H1 (cell line): ENCODE data around the gene PDZRN4. TPM values are rescaled to one million over a fixed set of nuclear protein-coding genes. Genes with fewer than 3 reads are reported as not detected.

Source experiments
- CTCF ChIA-PET: fragments of 300-600 bp; sonication (Branson Sonifier 250); formaldehyde crosslinking; loops from one replicate; lab custom pipeline; 2021; ENCODE audit not compliant: partially characterized antibody; lab: Charles Lee
- POLR2A ChIA-PET: fragments of 300-600 bp; sonication (Branson Sonifier 250); formaldehyde crosslinking; loops from one replicate; lab custom pipeline; 2021; ENCODE audit warnings: inconsistent platforms; ENCODE audit not compliant: partially characterized antibody; lab: Charles Lee
- DNase-seq, 2 experiments: peaks; one replicate each; pipeline versions ENCODE4 v3.0.0 to v3.0.0-alpha.2; 2010 to 2022; ENCODE audit warnings: low spot score in 2 of 2, low read depth in 1 of 2, mixed read lengths in 1 of 2
- FAIRE-seq: peaks from 2 replicates; lab custom pipeline; 2011; peaks lifted over from hg19 to GRCh38; lab: Jason Lieb, UNC
- H2AFZ ChIP-seq: 2 replicates; pipeline ENCODE4 v1.8.1; 2012; ENCODE audit warnings: low read length, inconsistent platforms
- H2AK5ac ChIP-seq: 2 replicates; pipeline ENCODE4 v1.6.1; 2013; ENCODE audit warnings: low read depth, low read length
- H2BK120ac ChIP-seq: replicated peaks from 2 replicates; pipeline ENCODE3; 2013; ENCODE audit warnings: low read depth, low read length, inconsistent platforms
- H2BK12ac ChIP-seq: 2 replicates; pipeline ENCODE4 v1.6.1; 2013; ENCODE audit warnings: low read depth, low read length
- H2BK15ac ChIP-seq: 2 replicates; pipeline ENCODE4 v1.6.1; 2013; ENCODE audit warnings: low read length
- H2BK20ac ChIP-seq: 2 replicates; pipeline ENCODE4 v1.6.1; 2013; ENCODE audit warnings: low read length
- H2BK5ac ChIP-seq: 2 replicates; pipeline ENCODE4 v1.6.1; 2013; ENCODE audit warnings: low read depth, low read length
- H3K14ac ChIP-seq: 2 replicates; pipeline ENCODE4 v1.6.1; 2013; ENCODE audit warnings: inconsistent platforms; ENCODE audit not compliant: insufficient read length
- H3K18ac ChIP-seq: 2 replicates; pipeline ENCODE4 v1.6.1; 2013; ENCODE audit warnings: low read length; ENCODE audit errors: extremely low read depth
- H3K23ac ChIP-seq: 2 replicates; pipeline ENCODE4 v1.6.1; 2013; ENCODE audit warnings: inconsistent platforms; ENCODE audit not compliant: insufficient read length
- H3K23me2 ChIP-seq: 2 replicates; pipeline ENCODE4 v1.6.1; 2013; ENCODE audit warnings: low read depth, low read length
- H3K27ac ChIP-seq: 2 replicates; pipeline ENCODE4 v1.6.1; 2011; ENCODE audit warnings: low read depth, low read length, inconsistent platforms
- H3K27me3 ChIP-seq, 4 experiments: replicated peaks in 1 of 4; 1 replicate in 1 of 4; 2 replicates in 3 of 4; pipeline versions ENCODE4 v1.6.1 to v1.8.1; 2011 to 2013; ENCODE audit warnings: low read length in 3 of 4, mild to moderate bottlenecking in 3 of 4, inconsistent platforms in 2 of 4, mixed read lengths in 2 of 4, moderate library complexity in 1 of 4; ENCODE audit not compliant: control insufficient read depth in 3 of 4, insufficient read depth in 3 of 4; ENCODE audit errors: extremely low read depth in 1 of 4
- H3K36me3 ChIP-seq, 4 experiments: 2 replicates each; pipeline versions ENCODE4 v1.6.1 to v1.8.1; 2011 to 2013; ENCODE audit warnings: mild to moderate bottlenecking in 4 of 4, low read length in 3 of 4, moderate library complexity in 2 of 4, control low read depth in 1 of 4, inconsistent platforms in 1 of 4; ENCODE audit not compliant: insufficient read depth in 4 of 4, control insufficient read depth in 2 of 4
- H3K4ac ChIP-seq: replicated peaks from 2 replicates; pipeline ENCODE3; 2013; ENCODE audit warnings: low read length, low read depth, mixed read lengths, inconsistent platforms; ENCODE audit not compliant: insufficient read length
- H3K4me1 ChIP-seq, 4 experiments: replicated peaks in 1 of 4; 1 replicate in 1 of 4; 2 replicates in 3 of 4; pipeline versions ENCODE4 v1.6.1 to v1.8.1; 2011 to 2013; ENCODE audit warnings: low read length in 3 of 4, inconsistent platforms in 2 of 4, mixed read lengths in 1 of 4; ENCODE audit not compliant: insufficient read depth in 4 of 4, control insufficient read depth in 3 of 4
- H3K4me2 ChIP-seq, 2 experiments: 2 replicates each; pipeline versions ENCODE4 v1.6.1 to v1.8.1; 2011 to 2013; ENCODE audit warnings: low read depth in 2 of 2, low read length in 2 of 2, control low read depth in 1 of 2, inconsistent platforms in 1 of 2, mild to moderate bottlenecking in 1 of 2; ENCODE audit not compliant: insufficient read depth in 1 of 2
- H3K4me3 ChIP-seq, 4 experiments: fragments of 200-600, 300-600 bp in 1 of 4; sonication (generic), shearing (Covaris generic), sonication (Bioruptor Twin) in 1 of 4; 2 replicates each; pipeline versions ENCODE4 v1.5.1 to v1.8.1; 2011 to 2016; ENCODE audit warnings: low read length in 4 of 4, low read depth in 3 of 4, control low read depth in 2 of 4, inconsistent platforms in 2 of 4, mild to moderate bottlenecking in 2 of 4, mixed read lengths in 1 of 4, moderate library complexity in 1 of 4; ENCODE audit not compliant: insufficient read depth in 2 of 4; ENCODE audit errors: extremely low read depth in 1 of 4
- H3K56ac ChIP-seq: replicated peaks from 2 replicates; pipeline ENCODE3; 2013; ENCODE audit warnings: low read depth, mild to moderate bottlenecking, mixed read lengths, low read length, inconsistent platforms; ENCODE audit not compliant: insufficient read length
- H3K79me1 ChIP-seq: 2 replicates; pipeline ENCODE4 v1.6.1; 2013; ENCODE audit warnings: low read depth, low read length, control low read depth
- H3K79me2 ChIP-seq, 2 experiments: 2 replicates each; pipeline versions ENCODE4 v1.6.1 to v1.8.1; 2012 to 2013; ENCODE audit warnings: low read length in 2 of 2, mild to moderate bottlenecking in 2 of 2, inconsistent platforms in 1 of 2; ENCODE audit not compliant: insufficient read depth in 2 of 2, control insufficient read depth in 1 of 2
- H3K9ac ChIP-seq, 4 experiments: replicated peaks in 1 of 4; 1 replicate in 1 of 4; 2 replicates in 3 of 4; pipeline versions ENCODE4 v1.6.1 to v1.8.1; 2011 to 2013; ENCODE audit warnings: low read depth in 3 of 4, low read length in 3 of 4, control low read depth in 2 of 4, mild to moderate bottlenecking in 2 of 4, moderate library complexity in 2 of 4, inconsistent platforms in 1 of 4; ENCODE audit errors: extremely low read depth in 1 of 4
- H3K9me3 ChIP-seq, 2 experiments: 2 replicates each; pipeline versions ENCODE4 v1.6.1 to v1.8.1; 2012 to 2013; ENCODE audit warnings: mild to moderate bottlenecking in 2 of 2, moderate library complexity in 2 of 2, control low read depth in 1 of 2, inconsistent platforms in 1 of 2, low read depth in 1 of 2, low read length in 1 of 2, mixed read lengths in 1 of 2; ENCODE audit not compliant: insufficient read depth in 2 of 2
- H4K20me1 ChIP-seq, 2 experiments: replicated peaks in 1 of 2; 2 replicates each; pipeline versions ENCODE3 to v1.8.1; 2011 to 2013; ENCODE audit warnings: inconsistent platforms in 2 of 2, low read length in 2 of 2, mild to moderate bottlenecking in 1 of 2; ENCODE audit not compliant: insufficient read depth in 2 of 2, control insufficient read depth in 1 of 2
- H4K5ac ChIP-seq: 2 replicates; pipeline ENCODE4 v1.6.1; 2013; ENCODE audit warnings: low read length, low read depth, mixed read lengths, inconsistent platforms; ENCODE audit not compliant: insufficient read length
- H4K8ac ChIP-seq: 2 replicates; pipeline ENCODE4 v1.8.0; 2013; ENCODE audit warnings: mild to moderate bottlenecking, moderate library complexity, low read length, inconsistent platforms; ENCODE audit not compliant: insufficient read depth; ENCODE audit errors: extremely low read depth
- H4K91ac ChIP-seq: replicated peaks from 2 replicates; pipeline ENCODE3; 2013; ENCODE audit warnings: low read length, mixed read lengths, inconsistent platforms; ENCODE audit not compliant: insufficient read length
- BACH1 ChIP-seq: IDR thresholded peaks from 2 replicates; pipeline ENCODE4 v1.6.1; 2012; ENCODE audit warnings: low read length, improper control_type of control experiment
- CBX8 ChIP-seq: fragments of 300-800, 300-1000 bp; sonication (generic); IDR thresholded peaks from 2 replicates; pipeline ENCODE4 v1.7.1; 2016; ENCODE audit warnings: low read depth, low read length, borderline replicate concordance
- HDAC2 ChIP-seq, 2 experiments: fragments of 300-600 bp in 1 of 2; sonication (generic) in 1 of 2; IDR thresholded peaks; 2 replicates each; pipeline ENCODE4 v1.6.1; 2011 to 2012; ENCODE audit warnings: low read depth in 2 of 2, low read length in 2 of 2, mild to moderate bottlenecking in 2 of 2, moderate library complexity in 2 of 2, borderline replicate concordance in 1 of 2, inconsistent platforms in 1 of 2
- SUZ12 ChIP-seq: fragments of 200-600 bp; sonication (generic); IDR thresholded peaks from 2 replicates; pipeline ENCODE4 v1.6.1; 2012; ENCODE audit warnings: mild to moderate bottlenecking, inconsistent platforms, low read length, moderate library complexity, mixed read lengths
- ZNF274 ChIP-seq: IDR thresholded peaks from 2 replicates; pipeline ENCODE4 v1.7.0; 2012; ENCODE audit warnings: low read length, borderline replicate concordance; ENCODE audit errors: extremely low read depth
- WGBS, 2 experiments: shearing (Covaris generic) in 1 of 2; methylation state at CpG; one replicate each; pipeline versions ENCODE4 v1.1.6 to v1.1.7; 2013 to 2015; ENCODE audit warnings: low lambda C conversion rate in 2 of 2, mixed read lengths in 2 of 2, inconsistent platforms in 1 of 2, low coverage in 1 of 2, missing lambda C conversion rate in 1 of 2; ENCODE audit not compliant: insufficient replicate concordance in 2 of 2, insufficient coverage in 1 of 2, insufficient read length in 1 of 2; ENCODE audit errors: extremely low coverage in 1 of 2, missing lambda C conversion rate in 1 of 2; 5-methylcytosine and 5-hydroxymethylcytosine counted together
- polyA plus RNA-seq, 7 experiments: library from polyadenylated mRNA; depleted of rRNA in 3 of 7; stranded (reverse) in 5 of 7; unstranded in 2 of 7; fragments of >200 nt in 5 of 7; fragments of 200-250 nt in 2 of 7; gene quantifications; 1 replicate in 5 of 7; 2 replicates in 1 of 7; 4 replicates in 1 of 7; pipeline versions ENCODE4 v1.2.1 to v1.2.3, GENCODE V29; 2011 to 2013; ENCODE audit warnings: missing spikeins in 2 of 7, mixed read lengths in 2 of 7
- total RNA-seq: library from RNA; stranded (reverse); fragmentation: NEBNext Ultra II Directional; extraction: Animal tissue kit (Norgen Biotek cat#: 25700); gene quantifications from 2 replicates; pipeline ENCODE4 v1.2.1, GENCODE V29; 2021

The PDZRN4 gene
- total and polyA plus RNA-seq, 2 of the 8 experiments (the other 6 are each of a cell fraction or from before 2014, with no cell fraction given) = not detected

DNA sequence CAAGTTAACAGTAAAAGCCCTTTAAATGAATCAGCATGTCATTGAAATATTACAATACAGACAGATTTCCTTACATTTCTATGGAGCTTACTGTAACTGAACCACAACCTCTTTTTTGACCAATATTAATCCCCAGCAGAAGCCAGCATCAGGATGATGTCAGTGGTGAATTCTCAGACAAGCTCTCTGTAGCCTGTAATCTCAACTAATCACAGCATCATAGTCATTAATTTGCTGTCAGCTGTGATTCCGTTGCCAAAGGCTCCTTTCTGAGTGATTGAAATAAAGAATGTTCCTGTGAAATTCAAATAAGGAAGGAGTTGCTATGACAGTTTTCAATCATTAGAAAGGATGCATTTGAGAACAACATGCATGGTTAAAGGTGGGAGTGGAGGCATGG is 323.1 kb downstream of the PDZRN4 start:
- FAIRE-seq = no peak
- Histone ChIP-seq H2BK12ac (no peak overlapping the region), H2BK5ac (no peak overlapping the region), H3K4ac (no peak overlapping the region), H3K9ac (no peak overlapping the region), H2BK20ac (no peak overlapping the region), H3K79me2 (no peaks in the 10 kb centered on the region), H4K91ac (no peak overlapping the region), H2AFZ (no peak overlapping the region), H3K4me3 (no peak overlapping the region), H4K5ac (no peak overlapping the region), H3K56ac (no peak overlapping the region), H2AK5ac (no peak overlapping the region), H4K20me1 (no peaks in the 10 kb centered on the region), H3K27me3 (no peaks in the 10 kb centered on the region; a peak in 1 of 7 replicates), H3K23me2 (no peaks in the 10 kb centered on the region), H3K4me2 (no peak overlapping the region), H3K14ac (no peak overlapping the region), H2BK15ac (no peak overlapping the region), H3K23ac (no peak overlapping the region), H4K8ac (no peak overlapping the region), H3K9me3 (no peaks in the 10 kb centered on the region), H3K36me3 (no peaks in the 10 kb centered on the region), H3K4me1 (peaks cover 0 to 3% (median 0%) of the 10 kb centered on the region in 4 experiments; a peak in 1 of 7 replicates), H3K18ac (no peak overlapping the region), H2BK120ac (no peak overlapping the region), H3K27ac (no peak overlapping the region), H3K79me1 (no peaks in the 10 kb centered on the region)
- ChIA-PET POLR2A (interaction anchor here (0.7 kb wide), 1 partner anchor 25 kb away, joined by 3 read pairs; no protein-coding TSS in a partner anchor), CTCF (no interaction called here)
- DNase-seq = no peak
- WGBS, 2 experiments = 80% methylated on average over 1 of the region's 1 CpG; no CpG with 5 or more reads in 1 of the 2 experiments
- TF ChIP-seq HDAC2 (IDR thresholded peaks at IDR 0.05; ENCODE audit: borderline replicate concordance in 1 of 2, low read depth in 2 of 2, low read length in 2 of 2) (no peak), BACH1 (no peak), SUZ12 (no peak), CBX8 (no peak), ZNF274 (no peak)
